ENCODE data around the gene TBC1D9B.

The TBC1D9B gene

GRCh38 chr5:179906795-179907555 is 722 bp downstream of the TBC1D9B start:
- DNase-seq, result no peak

GRCh38 chr5:179906294-179906794 is 1.4 kb downstream of the TBC1D9B start:
- DNase-seq, result no peak

- DNase-seq, result no peak
Measured at GRCh38 chr5:179905161-179905560, 2.5 kb downstream of the TBC1D9B start.

- no peak for DNase-seq
Measured at GRCh38 chr5:179904463-179905160, 3.1 kb downstream of the TBC1D9B start.

- no peak for DNase-seq
Measured at GRCh38 chr5:179902763-179903158, 4.9 kb downstream of the TBC1D9B start.

- DNase-seq, result no peak
Measured at GRCh38 chr5:179901915-179902762, 5.6 kb downstream of the TBC1D9B start.

GRCh38 chr5:179901462-179901861 is 6.2 kb downstream of the TBC1D9B start:
- no peak for DNase-seq

GRCh38 chr5:179900711-179901110 is 7.0 kb downstream of the TBC1D9B start:
- no peak for DNase-seq

GRCh38 chr5:179900206-179900605 is 7.5 kb downstream of the TBC1D9B start:
- no peak for DNase-seq

GRCh38 chr5:179895861-179896260 is 11.8 kb downstream of the TBC1D9B start:
- DNase-seq, result peak; percentile 15

GRCh38 chr5:179893958-179894895 is 13.5 kb downstream of the TBC1D9B start:
- no peak for DNase-seq

- DNase-seq, result no peak
Measured at GRCh38 chr5:179893076-179893957, 14.4 kb downstream of the TBC1D9B start.

- no peak for DNase-seq
Measured at GRCh38 chr5:179892255-179892654, 15.4 kb downstream of the TBC1D9B start.

- DNase-seq, result no peak
Measured at GRCh38 chr5:179890751-179891682, 16.7 kb downstream of the TBC1D9B start.

GRCh38 chr5:179889885-179890284 is 17.8 kb downstream of the TBC1D9B start:
- DNase-seq, result no peak

- no peak for DNase-seq
Measured at GRCh38 chr5:179887802-179888201, 19.9 kb downstream of the TBC1D9B start.

- no peak for DNase-seq
Measured at GRCh38 chr5:179887095-179887494, 20.6 kb downstream of the TBC1D9B start.

- DNase-seq, result no peak
Measured at GRCh38 chr5:179886190-179886911, 21.3 kb downstream of the TBC1D9B start.

GRCh38 chr5:179885491-179886090 is 22.1 kb downstream of the TBC1D9B start:
- no peak for DNase-seq
